ENCODE data around the gene TTC9. TPM values are rescaled to one million over a fixed set of nuclear protein-coding genes. Genes with fewer than 3 reads are reported as not detected.

TTC9 gene
- total and polyA plus RNA-seq, 10 of the 15 experiments (the other 5 are each of a cell fraction or from before 2014, with no cell fraction given): 0.87 to 15.8 (median 7.8) TPM

GRCh38 chr14:70714055-70714550, 72.4 kb downstream of the TTC9 start:
- BruUV-seq (replicated peaks): no TSS peak
- no peak overlapping the region for H3K4me2 ChIP-seq (ENCODE audit: control insufficient read depth, insufficient read depth)
- no peak for FAIRE-seq
- H3K79me2 ChIP-seq (ENCODE audit: control insufficient read depth, insufficient read depth, low read length): no peaks in the 10 kb centered on the region
- WGBS (ENCODE audit: insufficient coverage, insufficient replicate concordance, low lambda C conversion rate, missing lambda C conversion rate): 8% methylated on average over 8 of the region's 8 CpGs
- intact Hi-C loops (cut with micrococcal nuclease; ENCODE audit: unreplicated experiment) (loop anchor here (1.0 to 10.0 kb wide), 5 partner anchors 72 to 261 kb away; partner anchors contain the start of gene MED6), in situ Hi-C loops (cut with MboI) (loop anchor here (5.0 kb wide), 1 partner anchor 92 kb away; no protein-coding TSS in a partner anchor)
- ChIA-PET RAD21 (ENCODE audit: unreplicated experiment) (interaction anchor here (0.7 to 4.8 kb wide), 27 partner anchors 9 to 241 kb away, joined by 3 to 58 read pairs (median 6); no protein-coding TSS in a partner anchor), CTCF (interaction anchor here (0.6 to 9.6 kb wide), 44 partner anchors 9 to 320 kb away, joined by 3 to 138 read pairs (median 5); partner anchors contain the start of genes MAP3K9 and TTC9), POLR2A (interaction anchor here (0.9 to 2.0 kb wide), 5 partner anchors 45 to 96 kb away, joined by 3 to 10 read pairs (median 6); partner anchors contain the start of gene MAP3K9), SMC1A (ENCODE audit: uncharacterized antibody, unreplicated experiment) (interaction anchor here (0.6 to 11.1 kb wide), 32 partner anchors 7 to 272 kb away, joined by 3 to 154 read pairs (median 4); partner anchors contain the start of genes MAP3K9, MED6 and TTC9)
- ATAC-seq: peak; percentile 63
- H3K36me3 ChIP-seq (ENCODE audit: control insufficient read depth in 2 of 2, insufficient read depth in 2 of 2, low read length in 1 of 2): no peaks in the 10 kb centered on the region
- no peak overlapping the region; the same call in 1 of the 2 replicates for H3K4me3 ChIP-seq
- peaks cover 6% of the 10 kb centered on the region for H3K4me1 ChIP-seq (ENCODE audit: control insufficient read depth, insufficient read depth, low read length)
- peak; percentile 50 for DNase-seq (ENCODE audit: low read depth, low spot score)
- H2AFZ ChIP-seq (ENCODE audit: control insufficient read depth, low read depth, low read length): peak overlapping the region; percentile 79
- no peaks in the 10 kb centered on the region for H3K9me3 ChIP-seq (replicated peaks; ENCODE audit: control insufficient read depth, insufficient read depth, low read length)
- 0 out of 2 replicates have a peak overlapping the region, but pooled peaks have one; percentile 15 for H3K9ac ChIP-seq (ENCODE audit: control insufficient read depth, insufficient read depth, low read length)
- H3K27me3 ChIP-seq (replicated peaks in 1 of 2; ENCODE audit: control insufficient read depth in 2 of 2, insufficient read depth in 2 of 2, low read length in 1 of 2): no peaks in the 10 kb centered on the region
- peak overlapping the region; percentile 52; the same call in 1 of the 2 replicates for H3K27ac ChIP-seq (ENCODE audit: control insufficient read depth, insufficient read depth)
- H4K20me1 ChIP-seq (ENCODE audit: control insufficient read depth, insufficient read depth): no peaks in the 10 kb centered on the region
- no peak for TF ChIP-seq ZNF622 (IDR thresholded peaks at IDR 0.05)
- no peak for TF ChIP-seq ZSCAN29 (IDR thresholded peaks at IDR 0.05)
- no peak for TF ChIP-seq MYB (IDR thresholded peaks at IDR 0.05; ENCODE audit: borderline replicate concordance, low read depth, low read length)
- no peak for TF ChIP-seq BCL11A (IDR thresholded peaks at IDR 0.05; ENCODE audit: low read depth, low read length)
- no peak for TF ChIP-seq ZBTB33 (IDR thresholded peaks at IDR 0.05)
- TF ChIP-seq MTA3 (IDR thresholded peaks at IDR 0.05; ENCODE audit: borderline replicate concordance, low read length): no peak
- no peak for TF ChIP-seq SP1 (IDR thresholded peaks at IDR 0.05; ENCODE audit: low read depth, low read length)
- TF ChIP-seq SUPT20H (IDR thresholded peaks at IDR 0.05; ENCODE audit: borderline replicate concordance, control insufficient read depth, low read depth, low read length): no peak
- TF ChIP-seq NFXL1 (IDR thresholded peaks at IDR 0.05; ENCODE audit: borderline replicate concordance): no peak
- TF ChIP-seq KAT2A (conservative IDR thresholded peaks at IDR 0.05; ENCODE audit: control insufficient read depth, low read depth, low read length): no peak
- TF ChIP-seq GABPA (IDR thresholded peaks at IDR 0.05; ENCODE audit: low read depth): no peak
- TF ChIP-seq CHD2 (IDR thresholded peaks at IDR 0.05; ENCODE audit: borderline replicate concordance, low read depth, low read length): no peak
- no peak for TF ChIP-seq IRF4 (IDR thresholded peaks at IDR 0.05; ENCODE audit: low read depth, low read length)
- no peak for TF ChIP-seq SMAD5 (IDR thresholded peaks at IDR 0.05; ENCODE audit: low read depth)
- 0 out of 2 replicates have a peak, but pooled peaks have one; percentile 50 for TF ChIP-seq NBN (IDR thresholded peaks at IDR 0.05)
- TF ChIP-seq TCF12 (IDR thresholded peaks at IDR 0.05; ENCODE audit: low read depth, low read length): no peak
- no peak for TF ChIP-seq ASH2L (IDR thresholded peaks at IDR 0.05; ENCODE audit: borderline replicate concordance, low read depth)
- no peak for TF ChIP-seq ZNF687 (IDR thresholded peaks at IDR 0.05)
- no peak for TF ChIP-seq YY1 (IDR thresholded peaks at IDR 0.05; ENCODE audit: low read depth, low read length)
- TF ChIP-seq MTA2 (IDR thresholded peaks at IDR 0.05; ENCODE audit: low read depth): no peak

Measured in GM12878 (cell line).